ENCODE data around the gene ZBTB39.

- TF ChIP-seq EZH2 (IDR thresholded peaks at IDR 0.05; ENCODE audit: borderline replicate concordance) (no peak), CTCF (IDR thresholded peaks at IDR 0.05; ENCODE audit: poor library complexity) (no peak), EZH2phosphoT487 (IDR thresholded peaks at IDR 0.05; ENCODE audit: low read depth, severe bottlenecking, unreplicated experiment) (no peak)
These were observed 53.0 kb downstream of the ZBTB39 start for GRCh38 chr12:56953314-56953713.
